Mucosa of stomach (tissue), 1 donor: ENCODE measurements around the gene TNRC6A.
"Not testable (repeated sequence)": the region's sequence is repeated elsewhere in the genome, so short reads cannot be mapped to it uniquely, and the experiment has no call there.

Experiments used
- H3K27me3 ChIP-seq: one replicate; pipeline ENCODE4 v1.7.0; 2013; ENCODE audit warnings: mild to moderate bottlenecking, low read length; ENCODE audit not compliant: control insufficient read depth, insufficient read depth
- H3K36me3 ChIP-seq: one replicate; pipeline ENCODE4 v1.7.0; 2013; ENCODE audit warnings: low read length; ENCODE audit not compliant: control insufficient read depth, insufficient read depth
- H3K4me1 ChIP-seq: one replicate; pipeline ENCODE4 v1.7.0; 2013; ENCODE audit warnings: mild to moderate bottlenecking, low read length; ENCODE audit not compliant: control insufficient read depth, insufficient read depth
- H3K4me3 ChIP-seq: one replicate; pipeline ENCODE4 v1.7.0; 2013; ENCODE audit warnings: low read length
- H3K9ac ChIP-seq: one replicate; pipeline ENCODE4 v1.7.0; 2013; ENCODE audit warnings: mild to moderate bottlenecking, low read length, moderate library complexity
- H3K9me3 ChIP-seq: one replicate; pipeline ENCODE4 v1.7.0; 2013; ENCODE audit warnings: mild to moderate bottlenecking, low read length, moderate library complexity; ENCODE audit not compliant: control insufficient read depth
- donor health status: Pancreatic carcinoma.

Gene TNRC6A

DNA sequence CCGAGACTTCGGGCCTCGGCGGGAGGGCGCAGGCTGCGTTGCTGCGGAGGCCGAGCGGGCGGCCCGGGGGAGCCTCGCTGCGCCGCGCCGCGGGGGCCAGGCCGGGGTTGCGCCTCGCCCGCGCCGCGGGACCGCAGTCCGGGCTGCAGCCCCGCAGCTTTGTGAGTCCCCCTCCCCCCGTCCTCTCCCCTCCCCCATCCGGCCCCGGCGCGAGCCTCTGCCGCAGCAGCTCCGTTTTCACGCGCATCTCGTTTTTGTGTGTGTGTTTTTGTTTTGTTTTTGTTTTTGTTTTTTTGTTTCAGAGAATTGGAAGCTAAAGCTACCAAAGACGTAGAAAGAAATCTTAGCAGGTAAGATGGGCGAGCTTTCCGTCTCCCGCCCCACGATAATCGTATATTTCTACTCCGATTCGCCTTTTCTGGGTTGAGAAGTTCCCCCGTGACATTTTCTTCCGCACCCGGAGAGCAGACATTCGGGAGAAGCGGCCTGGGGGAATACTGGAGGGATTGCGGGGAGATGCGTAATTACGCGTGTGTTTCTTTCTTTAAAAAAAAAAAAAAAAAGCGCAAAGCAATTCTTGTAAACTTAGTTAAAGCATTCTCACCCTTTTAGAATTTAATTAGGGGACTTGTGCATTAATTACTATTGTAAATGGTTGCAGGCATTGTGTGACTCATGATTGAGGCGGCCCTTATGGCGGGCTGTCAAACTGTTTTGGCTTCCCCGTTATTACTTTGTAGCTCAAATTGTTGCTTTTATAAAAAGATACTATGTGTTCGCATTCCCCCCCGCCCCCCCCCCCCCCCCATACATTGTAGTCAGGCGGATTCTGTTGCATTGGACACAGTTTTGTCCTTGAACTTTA lies 732 bp downstream of the TNRC6A start:
- H3K27me3 ChIP-seq: no peaks in the 10 kb centered on the region
- no peaks in the 10 kb centered on the region for H3K9me3 ChIP-seq
- peak overlapping the region; percentile 77 for H3K9ac ChIP-seq
- H3K4me3 ChIP-seq: peak overlapping the region; percentile 16
- no peaks in the 10 kb centered on the region for H3K36me3 ChIP-seq
- H3K4me1 ChIP-seq: peaks cover 10% of the 10 kb centered on the region

- H3K9me3 ChIP-seq: no peaks in the 10 kb centered on the region
- H3K9ac ChIP-seq: no peak overlapping the region
- H3K4me3 ChIP-seq: no peak overlapping the region
- peaks cover 10% of the 10 kb centered on the region for H3K4me1 ChIP-seq
- no peaks in the 10 kb centered on the region for H3K36me3 ChIP-seq
- H3K27me3 ChIP-seq: no peaks in the 10 kb centered on the region
Observed at GRCh38 chr16:24730914-24731313, 1.5 kb downstream of the TNRC6A start.

DNA sequence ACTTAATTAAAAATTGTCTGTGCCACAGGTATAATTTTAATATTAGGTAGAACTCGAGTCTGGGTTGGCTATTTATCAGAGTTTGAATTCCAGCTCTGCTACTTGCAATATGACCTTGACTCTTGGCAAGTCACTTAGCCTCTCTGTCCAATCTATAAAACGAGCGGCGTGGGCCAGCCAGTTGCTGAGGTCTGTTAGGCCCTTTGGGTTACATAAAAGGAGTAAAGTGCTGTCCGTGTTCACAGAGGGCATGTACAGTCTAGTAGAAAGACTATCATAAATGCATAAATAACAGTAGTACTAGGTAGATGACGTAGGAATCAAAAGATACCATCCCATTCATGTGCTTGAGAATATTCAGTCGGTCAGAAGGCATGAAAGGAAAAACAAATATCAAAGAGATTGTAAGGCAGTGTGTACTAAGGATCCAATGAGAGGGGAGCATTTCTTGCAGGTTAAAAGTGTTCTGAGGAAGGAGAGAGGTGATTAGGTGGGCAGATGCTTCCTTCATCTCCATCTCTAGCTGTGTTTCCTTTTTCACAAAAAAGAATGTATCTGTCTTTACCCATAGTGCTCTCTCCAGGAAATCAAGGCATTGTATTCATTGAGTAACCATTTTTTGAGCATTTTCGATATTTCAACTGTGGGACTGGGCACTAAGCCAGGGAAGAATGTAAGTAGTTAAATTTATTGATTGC lies 2.4 kb downstream of the TNRC6A start:
- Histone ChIP-seq H3K9me3 (no peaks in the 10 kb centered on the region), H3K4me1 (peaks cover 10% of the 10 kb centered on the region), H3K4me3 (no peak overlapping the region), H3K27me3 (no peaks in the 10 kb centered on the region), H3K36me3 (no peaks in the 10 kb centered on the region), H3K9ac (no peak overlapping the region)

- Histone ChIP-seq H3K9ac (no peak overlapping the region), H3K27me3 (no peaks in the 10 kb centered on the region), H3K4me3 (no peak overlapping the region), H3K4me1 (peaks cover 24% of the 10 kb centered on the region), H3K9me3 (no peaks in the 10 kb centered on the region), H3K36me3 (no peaks in the 10 kb centered on the region)
Observed at GRCh38 chr16:24734382-24734781, 4.9 kb downstream of the TNRC6A start.

GRCh38 chr16:24736758-24737157 lies 7.3 kb downstream of the TNRC6A start:
- H3K4me1 ChIP-seq: peaks cover 15% of the 10 kb centered on the region
- no peaks in the 10 kb centered on the region for H3K36me3 ChIP-seq
- H3K27me3 ChIP-seq: no peaks in the 10 kb centered on the region
- no peaks in the 10 kb centered on the region for H3K9me3 ChIP-seq
- no peak overlapping the region for H3K4me3 ChIP-seq
- no peak overlapping the region for H3K9ac ChIP-seq

GRCh38 chr16:24737391-24737871 lies 8.0 kb downstream of the TNRC6A start:
- Histone ChIP-seq H3K27me3 (no peaks in the 10 kb centered on the region), H3K4me3 (no peak overlapping the region), H3K4me1 (peaks cover 14% of the 10 kb centered on the region), H3K9ac (no peak overlapping the region), H3K36me3 (no peaks in the 10 kb centered on the region), H3K9me3 (no peaks in the 10 kb centered on the region)

DNA sequence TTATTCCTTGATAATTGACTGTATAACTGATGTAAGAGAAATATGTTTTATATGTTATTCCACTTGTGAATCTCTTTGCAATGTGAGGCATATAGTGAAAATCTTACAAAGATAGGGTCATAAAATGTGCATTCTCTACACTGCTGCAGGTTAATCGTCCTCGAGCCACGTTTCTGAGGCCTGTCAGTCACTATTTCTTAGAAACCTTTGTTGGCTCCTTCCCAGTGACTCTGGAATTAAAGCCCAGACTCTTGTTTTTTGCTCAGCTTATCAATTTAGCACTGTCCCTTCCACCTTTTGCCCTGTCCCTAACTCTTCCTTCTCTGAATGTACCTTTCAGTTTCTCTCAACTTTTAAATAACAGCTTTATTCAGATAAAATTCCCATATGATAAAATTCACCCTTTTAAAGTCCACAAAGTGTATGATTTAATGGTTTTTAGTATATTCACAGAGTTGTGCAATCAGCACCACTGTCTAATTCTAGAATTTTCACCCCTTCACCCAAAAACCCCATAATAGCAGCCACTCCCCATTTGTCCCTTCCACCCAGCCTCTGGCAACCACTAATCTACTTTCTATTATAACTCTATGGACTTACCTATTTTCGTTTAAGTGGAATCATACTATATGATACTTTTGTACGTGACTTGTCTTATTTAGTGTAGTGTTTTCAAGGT lies 8.6 kb downstream of the TNRC6A start:
- Histone ChIP-seq H3K4me1 (peaks cover 14% of the 10 kb centered on the region), H3K4me3 (no peak overlapping the region)

GRCh38 chr16:24738895-24739294 lies 9.4 kb downstream of the TNRC6A start:
- Histone ChIP-seq H3K9ac (no peak overlapping the region), H3K4me3 (no peak overlapping the region), H3K36me3 (no peaks in the 10 kb centered on the region), H3K27me3 (no peaks in the 10 kb centered on the region), H3K9me3 (no peaks in the 10 kb centered on the region), H3K4me1 (peaks cover 14% of the 10 kb centered on the region)

More for the DNA sequence above, 8.6 kb downstream of the TNRC6A start:
- no peaks in the 10 kb centered on the region for H3K36me3 ChIP-seq
- H3K9me3 ChIP-seq: no peaks in the 10 kb centered on the region
- H3K9ac ChIP-seq: no peak overlapping the region
- H3K27me3 ChIP-seq: no peaks in the 10 kb centered on the region

GRCh38 chr16:24741862-24742261 lies 12.4 kb downstream of the TNRC6A start:
- H3K36me3 ChIP-seq: no peaks in the 10 kb centered on the region
- no peak overlapping the region for H3K4me3 ChIP-seq
- no peaks in the 10 kb centered on the region for H3K9me3 ChIP-seq
- no peaks in the 10 kb centered on the region for H3K27me3 ChIP-seq
- H3K9ac ChIP-seq: no peak overlapping the region
- H3K4me1 ChIP-seq: peaks cover 14% of the 10 kb centered on the region

DNA sequence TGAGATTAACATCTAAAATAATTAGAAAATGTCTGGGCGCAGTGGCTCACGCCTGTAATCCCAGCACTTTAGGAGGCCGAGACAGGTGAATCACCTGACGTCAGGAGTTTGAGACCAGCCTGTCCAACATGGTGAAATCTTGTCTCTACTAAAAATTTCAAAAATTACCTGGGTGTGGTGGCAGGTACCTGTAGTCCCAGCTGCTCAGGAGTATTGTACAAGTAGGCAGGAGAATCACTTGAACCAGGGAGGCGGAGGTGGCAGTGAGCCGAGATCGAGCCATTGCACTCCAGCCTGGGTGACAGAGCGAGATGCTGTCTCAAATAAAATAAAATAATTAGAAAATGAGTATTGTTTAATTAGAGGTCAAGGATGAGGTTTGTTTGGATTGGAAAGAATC lies 13.2 kb downstream of the TNRC6A start:
- H3K4me3 ChIP-seq, H3K36me3 ChIP-seq, H3K27me3 ChIP-seq, H3K9me3 ChIP-seq, H3K9ac ChIP-seq: not testable (repeated sequence)
- H3K4me1 ChIP-seq: peaks cover 10% of the 10 kb centered on the region

GRCh38 chr16:24745391-24745790 lies 15.9 kb downstream of the TNRC6A start:
- Histone ChIP-seq H3K9ac (no peak overlapping the region), H3K4me1 (peaks cover 20% of the 10 kb centered on the region), H3K27me3 (no peaks in the 10 kb centered on the region), H3K36me3 (no peaks in the 10 kb centered on the region), H3K4me3 (no peak overlapping the region), H3K9me3 (no peaks in the 10 kb centered on the region)

- Histone ChIP-seq H3K36me3 (no peaks in the 10 kb centered on the region), H3K4me1 (peaks cover 20% of the 10 kb centered on the region), H3K4me3 (no peak overlapping the region), H3K27me3 (no peaks in the 10 kb centered on the region), H3K9me3 (no peaks in the 10 kb centered on the region), H3K9ac (no peak overlapping the region)
Observed at GRCh38 chr16:24745791-24746190, 16.3 kb downstream of the TNRC6A start.
